Measurements from ENCODE around the gene PNPO.
A peak's percentile ranks its signal among the peaks of the same experiment; 100 is the strongest.

- TF ChIP-seq CTCF (IDR thresholded peaks at IDR 0.05; ENCODE audit: poor library complexity, severe bottlenecking) (no peak), EP300 (conservative IDR thresholded peaks at IDR 0.05; ENCODE audit: poor library complexity, severe bottlenecking) (peak; percentile 23), SMC3 (conservative IDR thresholded peaks at IDR 0.05; ENCODE audit: poor library complexity) (no peak), POLR2AphosphoS5 (IDR thresholded peaks at IDR 0.05) (peak; percentile 37), EZH2 (IDR thresholded peaks at IDR 0.05; ENCODE audit: borderline replicate concordance, insufficient read depth, low read length, poor library complexity, severe bottlenecking) (no peak), RAD21 (conservative IDR thresholded peaks at IDR 0.05) (no peak), TAF1 (IDR thresholded peaks at IDR 0.05; ENCODE audit: low read depth) (no peak), MXI1 (conservative IDR thresholded peaks at IDR 0.05; ENCODE audit: poor library complexity, severe bottlenecking) (no peak)
- TF ChIP-seq, protein P1, sequence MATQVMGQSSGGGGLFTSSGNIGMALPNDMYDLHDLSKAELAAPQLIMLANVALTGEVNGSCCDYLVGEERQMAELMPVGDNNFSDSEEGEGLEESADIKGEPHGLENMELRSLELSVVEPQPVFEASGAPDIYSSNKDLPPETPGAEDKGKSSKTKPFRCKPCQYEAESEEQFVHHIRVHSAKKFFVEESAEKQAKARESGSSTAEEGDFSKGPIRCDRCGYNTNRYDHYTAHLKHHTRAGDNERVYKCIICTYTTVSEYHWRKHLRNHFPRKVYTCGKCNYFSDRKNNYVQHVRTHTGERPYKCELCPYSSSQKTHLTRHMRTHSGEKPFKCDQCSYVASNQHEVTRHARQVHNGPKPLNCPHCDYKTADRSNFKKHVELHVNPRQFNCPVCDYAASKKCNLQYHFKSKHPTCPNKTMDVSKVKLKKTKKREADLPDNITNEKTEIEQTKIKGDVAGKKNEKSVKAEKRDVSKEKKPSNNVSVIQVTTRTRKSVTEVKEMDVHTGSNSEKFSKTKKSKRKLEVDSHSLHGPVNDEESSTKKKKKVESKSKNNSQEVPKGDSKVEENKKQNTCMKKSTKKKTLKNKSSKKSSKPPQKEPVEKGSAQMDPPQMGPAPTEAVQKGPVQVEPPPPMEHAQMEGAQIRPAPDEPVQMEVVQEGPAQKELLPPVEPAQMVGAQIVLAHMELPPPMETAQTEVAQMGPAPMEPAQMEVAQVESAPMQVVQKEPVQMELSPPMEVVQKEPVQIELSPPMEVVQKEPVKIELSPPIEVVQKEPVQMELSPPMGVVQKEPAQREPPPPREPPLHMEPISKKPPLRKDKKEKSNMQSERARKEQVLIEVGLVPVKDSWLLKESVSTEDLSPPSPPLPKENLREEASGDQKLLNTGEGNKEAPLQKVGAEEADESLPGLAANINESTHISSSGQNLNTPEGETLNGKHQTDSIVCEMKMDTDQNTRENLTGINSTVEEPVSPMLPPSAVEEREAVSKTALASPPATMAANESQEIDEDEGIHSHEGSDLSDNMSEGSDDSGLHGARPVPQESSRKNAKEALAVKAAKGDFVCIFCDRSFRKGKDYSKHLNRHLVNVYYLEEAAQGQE (IDR thresholded peaks at IDR 0.05; ENCODE audit: borderline replicate concordance): no peak
These were observed 40.8 kb downstream of the PNPO start for GRCh38 chr17:47982091-47982617.

Measured in neural cell (in vitro differentiated cells).